ENCODE measurements around the gene BBOX1.
A peak's percentile ranks its signal among the peaks of the same experiment; 100 is the strongest.
"Not testable (repeated sequence)": the region's sequence is repeated elsewhere in the genome, so short reads cannot be mapped to it uniquely, and the experiment has no call there.

Gene BBOX1

DNA sequence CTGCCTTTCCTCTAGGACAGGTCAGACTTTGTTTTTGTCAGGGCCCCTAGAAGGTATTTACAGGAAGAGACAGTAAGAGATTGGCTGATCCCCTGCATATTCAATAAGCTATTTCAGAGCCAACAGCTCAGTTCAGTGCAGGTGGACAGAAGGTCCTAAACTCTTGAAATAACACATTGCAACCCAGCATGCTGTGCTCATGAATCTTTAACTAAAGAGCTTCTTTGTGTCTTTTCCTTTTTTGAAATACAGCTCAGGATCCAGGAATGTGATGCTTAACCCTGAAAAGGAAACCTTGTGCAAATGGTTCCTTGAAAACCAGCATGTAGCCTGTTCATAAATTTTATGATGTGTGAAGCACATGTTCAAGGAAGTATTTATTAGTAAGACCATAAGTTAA lies 43.9 kb downstream of the BBOX1 start:
- no peak for TF ChIP-seq CTCF (conservative IDR thresholded peaks at IDR 0.05; ENCODE audit: low read length)
- DNase-seq (ENCODE audit: low read depth): peak; percentile 30
- no peak overlapping the region for H3K4me3 ChIP-seq (ENCODE audit: low read length)

GRCh38 chr11:27085111-27085510 lies 44.5 kb downstream of the BBOX1 start:
- TF ChIP-seq CTCF (conservative IDR thresholded peaks at IDR 0.05; ENCODE audit: low read length): no peak
- H3K4me3 ChIP-seq (ENCODE audit: low read length): no peak overlapping the region
- no peak for DNase-seq (ENCODE audit: low read depth)

GRCh38 chr11:27085605-27086004 lies 45.0 kb downstream of the BBOX1 start:
- H3K4me3 ChIP-seq (ENCODE audit: low read length): no peak overlapping the region
- TF ChIP-seq CTCF (conservative IDR thresholded peaks at IDR 0.05; ENCODE audit: low read length): no peak
- peak; percentile 6 for DNase-seq (ENCODE audit: low read depth)

DNA sequence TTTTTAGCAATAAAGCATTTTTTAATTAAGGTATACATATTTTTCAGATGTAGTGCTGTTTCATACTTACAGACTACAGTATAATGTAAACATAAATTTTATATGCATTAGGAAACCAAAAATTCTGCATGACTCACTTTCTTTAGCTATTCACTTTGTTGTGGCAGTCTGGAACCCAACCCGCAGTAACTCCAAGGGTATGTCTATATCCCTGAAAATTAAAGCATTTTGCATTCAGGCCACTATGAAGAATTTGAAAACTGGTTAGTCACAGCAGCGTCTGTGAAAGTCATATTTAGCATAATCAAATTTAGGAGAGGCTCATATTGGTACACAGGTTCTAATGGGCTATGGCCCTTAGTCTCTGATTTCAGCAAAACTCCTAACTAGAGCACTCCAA lies 46.8 kb downstream of the BBOX1 start:
- DNase-seq (ENCODE audit: low read depth): no peak
- TF ChIP-seq CTCF (conservative IDR thresholded peaks at IDR 0.05; ENCODE audit: low read length): no peak
- H3K4me3 ChIP-seq (ENCODE audit: low read length): no peak overlapping the region

- DNase-seq (ENCODE audit: low read depth): no peak
- no peak overlapping the region for H3K4me3 ChIP-seq (ENCODE audit: low read length)
- no peak for TF ChIP-seq CTCF (conservative IDR thresholded peaks at IDR 0.05; ENCODE audit: low read length)
Observed at GRCh38 chr11:27088353-27088752, 47.7 kb downstream of the BBOX1 start.

GRCh38 chr11:27089746-27090145 lies 49.1 kb downstream of the BBOX1 start:
- no peak for DNase-seq (ENCODE audit: low read depth)
- no peak for TF ChIP-seq CTCF (conservative IDR thresholded peaks at IDR 0.05; ENCODE audit: low read length)
- no peak overlapping the region for H3K4me3 ChIP-seq (ENCODE audit: low read length)

GRCh38 chr11:27090357-27090948 lies 49.8 kb downstream of the BBOX1 start:
- not testable (repeated sequence) for DNase-seq (ENCODE audit: low read depth); H3K4me3 ChIP-seq (ENCODE audit: low read length)

- DNase-seq (ENCODE audit: low read depth): no peak
- TF ChIP-seq CTCF (conservative IDR thresholded peaks at IDR 0.05; ENCODE audit: low read length): no peak
- H3K4me3 ChIP-seq (ENCODE audit: low read length): no peak overlapping the region
Observed at GRCh38 chr11:27094120-27094519, 53.5 kb downstream of the BBOX1 start.
